ENCODE data around the gene CYP11A1. TPM values are rescaled to one million over a fixed set of nuclear protein-coding genes. Genes with fewer than 3 reads are reported as not detected.

Gene CYP11A1
- total and polyA plus RNA-seq, 10 of the 15 experiments (the other 5 are each of a cell fraction or from before 2014, with no cell fraction given): 0.11 to 1.2 (median 0.23) TPM; not detected in 5

- TF ChIP-seq ZNF592 (IDR thresholded peaks at IDR 0.05) (no peak; the same call in 1 of the 2 replicates), RAD21 (IDR thresholded peaks at IDR 0.05; ENCODE audit: insufficient read depth, low read depth, low read length) (no peak), ETV6 (conservative IDR thresholded peaks at IDR 0.05 in 1 of 2, IDR thresholded peaks at IDR 0.05 in 1 of 2; ENCODE audit: borderline replicate concordance in 1 of 2, low read depth in 1 of 2) (peak in 1 of 2 experiments; percentile 82; a peak in 2 of 4 replicates), SREBF1 (IDR thresholded peaks at IDR 0.05; ENCODE audit: low read length) (no peak), CBX3 (IDR thresholded peaks at IDR 0.05; ENCODE audit: borderline replicate concordance, low read depth) (no peak), MYB (IDR thresholded peaks at IDR 0.05; ENCODE audit: borderline replicate concordance, low read depth, low read length) (no peak), BMI1 (IDR thresholded peaks at IDR 0.05; ENCODE audit: borderline replicate concordance) (no peak; the same call in 1 of the 2 replicates), ATF3 (IDR thresholded peaks at IDR 0.05; ENCODE audit: borderline replicate concordance, extremely low read depth, low read depth, low read length) (no peak), SREBF2 (IDR thresholded peaks at IDR 0.05; ENCODE audit: low read length) (no peak), CBFB (IDR thresholded peaks at IDR 0.05; ENCODE audit: low read depth) (peak; percentile 89), SIX5 (IDR thresholded peaks at IDR 0.05; ENCODE audit: low read depth, low read length, severe bottlenecking) (no peak), NR2C1 (IDR thresholded peaks at IDR 0.05) (no peak), SMAD5 (IDR thresholded peaks at IDR 0.05; ENCODE audit: low read depth) (0 out of 2 replicates have a peak, but pooled peaks have one; percentile 12), NBN (IDR thresholded peaks at IDR 0.05) (no peak), BACH1 (IDR thresholded peaks at IDR 0.05; ENCODE audit: borderline replicate concordance) (no peak; the same call in 1 of the 2 replicates), GABPA (IDR thresholded peaks at IDR 0.05; ENCODE audit: low read depth) (no peak), HDAC2 (IDR thresholded peaks at IDR 0.05) (no peak), RCOR1 (conservative IDR thresholded peaks at IDR 0.05; ENCODE audit: low read depth, low read length) (0 out of 2 replicates have a peak, but pooled peaks have one; percentile 14), PRDM15 (CRISPR knock-in tag; IDR thresholded peaks at IDR 0.05) (no peak), KLF5 (IDR thresholded peaks at IDR 0.05; ENCODE audit: partially characterized antibody) (no peak), NFIC (IDR thresholded peaks at IDR 0.05; ENCODE audit: low read depth, low read length) (no peak)
These were observed 32.3 kb upstream of the CYP11A1 start (continued) for GRCh38 chr15:74399511-74400312.
